B cell (primary cell): ENCODE measurements around the gene TRIP4. TPM values are rescaled to one million over a fixed set of nuclear protein-coding genes. Genes with fewer than 3 reads are reported as not detected.
"Not testable (repeated sequence)": the region's sequence is repeated elsewhere in the genome, so short reads cannot be mapped to it uniquely, and the experiment has no call there.

ENCODE experiments used
- ATAC-seq: fragments of 200-7000 bp; cut with Tn5 transposase; one replicate; pipeline ENCODE4 v1.10.0; 2021; ENCODE audit warnings: low read depth, mild to moderate bottlenecking, moderate number of reproducible peaks, moderate library complexity
- CTCF ChIA-PET: fragments of 350-600 bp; sonication (Branson Sonifier 250); formaldehyde crosslinking; loops from one replicate; lab custom pipeline; 2021; ENCODE audit warnings: antibody characterized with exemption, inconsistent platforms; lab: Charles Lee
- POLR2A ChIA-PET: fragments of 350-600 bp; sonication (Branson Sonifier 250); formaldehyde crosslinking; loops from one replicate; lab custom pipeline; 2021; ENCODE audit warnings: antibody characterized with exemption; lab: Charles Lee
- DNase-seq: peaks from one replicate; pipeline ENCODE4 v3.0.0; 2013
- H2AFZ ChIP-seq: 2 replicates; pipeline ENCODE4 v1.6.1; 2012; ENCODE audit warnings: mild to moderate bottlenecking, low read depth, low read length; ENCODE audit not compliant: insufficient read depth, poor library complexity, severe bottlenecking
- H3K27ac ChIP-seq, 2 donors: 1 replicate in 1 of 2; 2 replicates in 1 of 2; pipeline ENCODE4 v1.5.1; 2012 to 2013; ENCODE audit warnings: low read length in 2 of 2, mild to moderate bottlenecking in 2 of 2, moderate library complexity in 1 of 2
- H3K27me3 ChIP-seq, 4 experiments: fragments of 200-600 bp in 1 of 4; sonication (generic) in 1 of 4; replicated peaks in 1 of 4; 1 replicate in 2 of 4; 2 replicates in 2 of 4; pipeline versions ENCODE4 v1.6.1 to v1.7.0; 2013 to 2016; ENCODE audit warnings: low read length in 3 of 4, mild to moderate bottlenecking in 2 of 4, mixed read lengths in 1 of 4, moderate library complexity in 1 of 4; ENCODE audit not compliant: insufficient read depth in 4 of 4, control insufficient read depth in 3 of 4; ENCODE audit errors: control extremely low read depth in 1 of 4
- H3K36me3 ChIP-seq, 2 experiments: replicated peaks in 1 of 2; 1 replicate in 1 of 2; 2 replicates in 1 of 2; pipeline versions ENCODE4 v1.6.1 to v1.7.1; 2013; ENCODE audit warnings: low read length in 1 of 2; ENCODE audit not compliant: insufficient read depth in 2 of 2, control insufficient read depth in 1 of 2; ENCODE audit errors: control extremely low read depth in 1 of 2, extremely low read depth in 1 of 2
- H3K4me1 ChIP-seq, 2 donors: fragments of 200-600 bp in 1 of 2; sonication (generic) in 1 of 2; 1 replicate in 1 of 2; 2 replicates in 1 of 2; pipeline versions ENCODE4 v1.5.1 to v1.6.1; 2013 to 2017; ENCODE audit warnings: low read length in 2 of 2; ENCODE audit not compliant: control insufficient read depth in 2 of 2, insufficient read depth in 2 of 2
- H3K4me2 ChIP-seq: replicated peaks from 2 replicates; pipeline ENCODE3; 2012; ENCODE audit warnings: mild to moderate bottlenecking, low read depth, low read length; ENCODE audit not compliant: poor library complexity, severe bottlenecking
- H3K4me3 ChIP-seq, 5 experiments: fragments of 200-600 bp in 1 of 5; sonication (generic) in 1 of 5; 1 replicate in 3 of 5; 2 replicates in 2 of 5; pipeline versions ENCODE4 v1.5.1 to v1.7.0; 2011 to 2016; ENCODE audit warnings: low read length in 4 of 5, mild to moderate bottlenecking in 4 of 5, low read depth in 2 of 5, control low read depth in 1 of 5, moderate library complexity in 1 of 5; ENCODE audit not compliant: insufficient read depth in 1 of 5; ENCODE audit errors: control extremely low read depth in 1 of 5, extremely low read depth in 1 of 5
- H3K79me2 ChIP-seq: fragments of 200-600 bp; sonication (generic); one replicate; pipeline ENCODE4 v1.6.0; 2016; ENCODE audit warnings: low read length; ENCODE audit not compliant: control insufficient read depth, insufficient read depth
- H3K9ac ChIP-seq: fragments of 200-600 bp; sonication (generic); 2 replicates; pipeline ENCODE4 v1.6.1; 2017; ENCODE audit warnings: mild to moderate bottlenecking, low read length, moderate library complexity
- H3K9me3 ChIP-seq, 3 donors: one replicate each; pipeline versions ENCODE4 v1.6.1 to v1.7.1; 2013; ENCODE audit warnings: low read length in 2 of 3; ENCODE audit not compliant: control insufficient read depth in 2 of 3, insufficient read depth in 1 of 3; ENCODE audit errors: control extremely low read depth in 1 of 3
- H4K20me1 ChIP-seq: 2 replicates; pipeline ENCODE4 v1.6.0; 2012; ENCODE audit warnings: mild to moderate bottlenecking, low read length; ENCODE audit not compliant: insufficient read depth, control insufficient read depth, poor library complexity, severe bottlenecking
- H3K27ac Mint-ChIP-seq: one replicate; pipeline ENCODE4 v1.8.0; 2021; ENCODE audit warnings: mixed read lengths
- H3K27me3 Mint-ChIP-seq: one replicate; pipeline ENCODE4 v1.8.0; 2021; ENCODE audit warnings: mixed read lengths
- H3K4me1 Mint-ChIP-seq: one replicate; pipeline ENCODE4 v1.8.0; 2021; ENCODE audit warnings: mixed read lengths
- H3K4me3 Mint-ChIP-seq: one replicate; pipeline ENCODE4 v1.8.0; 2021; ENCODE audit warnings: mixed read lengths
- H3K9me3 Mint-ChIP-seq: one replicate; pipeline ENCODE4 v1.8.0; 2022; ENCODE audit warnings: mixed read lengths; ENCODE audit not compliant: insufficient read depth
- CTCF ChIP-seq: fragments of 200-600 bp; IDR thresholded peaks from one replicate; pipeline ENCODE4 v1.8.0; 2022; ENCODE audit warnings: antibody characterized with exemption, mild to moderate bottlenecking
- EZH2 ChIP-seq: IDR thresholded peaks from 2 replicates; pipeline ENCODE4 v1.6.1; 2012; ENCODE audit warnings: borderline replicate concordance, low read depth, mild to moderate bottlenecking, moderate library complexity, low read length; ENCODE audit not compliant: insufficient read depth, poor library complexity, severe bottlenecking
- WGBS: methylation state at CpG from one replicate; pipeline ENCODE4 v1.1.5; 2013; ENCODE audit warnings: missing lambda C conversion rate; ENCODE audit not compliant: insufficient coverage; 5-methylcytosine and 5-hydroxymethylcytosine counted together
- intact Hi-C: fragments of 100-400 bp; cut with micrococcal nuclease; formaldehyde crosslinking; loops from one replicate; pipeline ENCODE4 v1.10.0; 2022
- polyA plus RNA-seq: library from polyadenylated mRNA; depleted of rRNA; stranded (reverse); fragments of >200 nt; gene quantifications from 2 replicates; pipeline ENCODE4 v1.2.3, GENCODE V29; 2012
- total RNA-seq, 2 donors: library from RNA; stranded (reverse); fragments of 120-200 nt in 1 of 2; gene quantifications; 1 replicate in 1 of 2; 2 replicates in 1 of 2; pipeline versions ENCODE4 v1.2.3 to v1.2.4, GENCODE V29; 2013 to 2022

TRIP4 gene
- total and polyA plus RNA-seq, 2 donors (not counting 1 experiment from before 2014, with no cell fraction given): 13.7 to 38.2 TPM

GRCh38 chr15:64361259-64361658 lies 26.4 kb upstream of the TRIP4 start:
- Histone ChIP-seq H3K9ac (no peak overlapping the region), H2AFZ (no peak overlapping the region), H4K20me1 (no peaks in the 10 kb centered on the region), H3K4me1 (peaks cover 3 to 4% of the 10 kb centered on the region in 2 donors), H3K36me3 (no peaks in the 10 kb centered on the region), H3K4me3 (no peak overlapping the region), H3K27ac (no peak overlapping the region), H3K9me3 (no peaks in the 10 kb centered on the region), H3K79me2 (no peaks in the 10 kb centered on the region), H3K27me3 (no peaks in the 10 kb centered on the region), H3K4me2 (no peak overlapping the region)
- no peak for TF ChIP-seq CTCF
- TF ChIP-seq EZH2: no peak
- POLR2A ChIA-PET: interaction anchor here (0.8 kb wide), 1 partner anchor 90 kb away, joined by 3 read pairs; no protein-coding TSS in a partner anchor
- Mint-ChIP-seq H3K9me3 (no peaks in the 10 kb centered on the region), H3K4me3 (no peak overlapping the region), H3K27me3 (no peaks in the 10 kb centered on the region), H3K4me1 (peaks cover 5% of the 10 kb centered on the region), H3K27ac (no peak overlapping the region)
- ATAC-seq (no peak), DNase-seq (no peak)
- intact Hi-C loops: no loop called here
- WGBS: 100% methylated on average over 1 of the region's 4 CpGs
- CTCF ChIA-PET: interaction anchor here (0.6 kb wide), 1 partner anchor 13 kb away, joined by 3 read pairs; no protein-coding TSS in a partner anchor

- H3K4me1 Mint-ChIP-seq: peaks cover 7% of the 10 kb centered on the region
- Histone ChIP-seq H3K9ac (no peak overlapping the region), H3K4me1 (peaks cover 9% of the 10 kb centered on the region in 2 donors), H3K36me3 (no peaks in the 10 kb centered on the region), H3K4me2 (no peak overlapping the region), H3K27me3 (no peaks in the 10 kb centered on the region), H3K79me2 (no peaks in the 10 kb centered on the region), H3K27ac (no peak overlapping the region), H3K4me3 (no peak overlapping the region), H4K20me1 (no peaks in the 10 kb centered on the region), H2AFZ (no peak overlapping the region), H3K9me3 (no peaks in the 10 kb centered on the region)
- intact Hi-C loops: no loop called here
- H3K9me3 Mint-ChIP-seq: no peaks in the 10 kb centered on the region
- no peak for ATAC-seq
- no peak overlapping the region for H3K27ac Mint-ChIP-seq
- no CpG with 5 or more reads among the region's 2 CpGs for WGBS
- no peak overlapping the region for H3K4me3 Mint-ChIP-seq
- H3K27me3 Mint-ChIP-seq: no peaks in the 10 kb centered on the region
- CTCF ChIA-PET: interaction anchor here (1.4 kb wide), 1 partner anchor 18 kb away, joined by 7 read pairs; the partner anchor contains the start of gene TRIP4
- POLR2A ChIA-PET: interaction anchor here (0.7 kb wide), 2 partner anchors 22 to 282 kb away, joined by 6 to 7 read pairs; no protein-coding TSS in a partner anchor
- DNase-seq: no peak
- TF ChIP-seq CTCF (no peak), EZH2 (no peak)
These were observed 18.5 kb upstream of the TRIP4 start for GRCh38 chr15:64369078-64369607.

GRCh38 chr15:64371383-64371782 lies 16.3 kb upstream of the TRIP4 start:
- H3K9ac ChIP-seq, H3K27ac Mint-ChIP-seq, H3K4me1 ChIP-seq, intact Hi-C loops, H3K27ac ChIP-seq, H3K4me3 Mint-ChIP-seq, CTCF ChIA-PET, H3K4me2 ChIP-seq, H3K27me3 ChIP-seq, H3K4me1 Mint-ChIP-seq, H3K79me2 ChIP-seq, H3K4me3 ChIP-seq, H3K9me3 Mint-ChIP-seq, H3K9me3 ChIP-seq, POLR2A ChIA-PET, ATAC-seq, H2AFZ ChIP-seq, H3K27me3 Mint-ChIP-seq, H4K20me1 ChIP-seq, H3K36me3 ChIP-seq, DNase-seq: not testable (repeated sequence)
- WGBS: 93% methylated on average over 8 of the region's 8 CpGs
